WTC11 (cell line): ENCODE data around the gene TMCC1.

Experiments used
- ESRRA ChIP-seq: sonication (generic); formaldehyde crosslinking; IDR thresholded peaks from 2 replicates; pipeline ENCODE4 v1.8.1; 2022; ENCODE audit warnings: mild to moderate bottlenecking, missing genetic modification reagents, borderline replicate concordance
- NR3C1 ChIP-seq: sonication (generic); formaldehyde crosslinking; conservative IDR thresholded peaks from 2 replicates; pipeline ENCODE4 v1.8.1; 2023; ENCODE audit warnings: low read depth, mild to moderate bottlenecking, missing genetic modification reagents
- TCF7 ChIP-seq: sonication (generic); formaldehyde crosslinking; IDR thresholded peaks from 2 replicates; pipeline ENCODE4 v1.8.0; 2022; ENCODE audit warnings: mild to moderate bottlenecking, low read depth, missing genetic modification reagents, moderate library complexity
- ZNF317 ChIP-seq: sonication (generic); formaldehyde crosslinking; IDR thresholded peaks from 2 replicates; pipeline ENCODE4 v1.8.1; 2023; ENCODE audit warnings: low read depth, mild to moderate bottlenecking, moderate library complexity, missing genetic modification reagents, borderline replicate concordance
- TF ChIP-seq, protein P1 (sequence below): sonication (generic); formaldehyde crosslinking; IDR thresholded peaks from 2 replicates; pipeline ENCODE4 v1.8.1; 2023; ENCODE audit warnings: mild to moderate bottlenecking, missing genetic modification reagents
- TF ChIP-seq, protein P2 (sequence below): sonication (generic); formaldehyde crosslinking; IDR thresholded peaks from 2 replicates; pipeline ENCODE4 v1.8.1; 2023; ENCODE audit warnings: mild to moderate bottlenecking, missing genetic modification reagents, borderline replicate concordance
- TF ChIP-seq, protein P3 (sequence below): sonication (generic); formaldehyde crosslinking; IDR thresholded peaks from 2 replicates; pipeline ENCODE4 v1.8.1; 2023; ENCODE audit warnings: mild to moderate bottlenecking, missing genetic modification reagents, moderate library complexity
- TF ChIP-seq, protein P4 (sequence below): fragments of 200-600 bp; IDR thresholded peaks from 2 replicates; pipeline ENCODE4 v1.8.0; 2022; ENCODE audit warnings: antibody characterized with exemption
- TF ChIP-seq, protein P5 (sequence below): sonication (generic); formaldehyde crosslinking; IDR thresholded peaks from 2 replicates; pipeline ENCODE4 v1.8.0; 2022; ENCODE audit warnings: mild to moderate bottlenecking, missing genetic modification reagents
- TF ChIP-seq, protein P6 (sequence below): fragments of 250-450 bp; sonication (Bioruptor Pico); IDR thresholded peaks from 2 replicates; pipeline ENCODE4 v2.1.2; 2022; ENCODE audit warnings: mild to moderate bottlenecking, moderate library complexity

DNA sequence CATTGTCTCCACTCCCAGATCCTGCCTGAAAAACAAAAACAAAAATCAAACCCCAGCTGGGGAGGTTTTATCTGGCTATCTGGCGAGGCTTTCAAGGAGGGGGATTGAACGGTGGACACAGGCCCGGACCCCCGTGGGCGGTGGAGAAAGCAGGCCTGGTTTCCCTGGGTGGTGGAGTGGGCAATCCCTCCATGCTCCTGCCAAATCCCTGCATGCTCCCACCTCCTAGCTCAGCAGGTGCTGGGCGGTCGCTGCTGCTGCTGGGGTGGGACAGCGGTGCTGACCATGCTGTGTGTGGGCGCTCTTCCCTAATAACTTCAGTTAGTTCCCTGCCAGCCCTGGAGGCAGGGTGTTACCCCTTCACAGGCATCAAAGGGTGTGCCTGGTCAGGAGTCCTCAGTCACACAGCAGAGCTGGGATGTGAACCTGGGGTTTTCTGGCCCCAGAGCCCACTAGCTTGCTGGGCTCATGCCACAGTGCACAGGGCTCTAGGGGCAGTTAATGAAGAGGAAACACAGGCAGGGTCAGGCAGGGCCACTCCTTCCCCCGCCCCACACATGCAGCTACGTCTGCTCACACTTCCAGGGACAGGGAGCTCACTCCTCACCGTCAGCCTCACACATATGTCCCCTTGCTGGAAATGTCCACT is 271.2 kb downstream of the TMCC1 start:
- TF ChIP-seq, protein P1, sequence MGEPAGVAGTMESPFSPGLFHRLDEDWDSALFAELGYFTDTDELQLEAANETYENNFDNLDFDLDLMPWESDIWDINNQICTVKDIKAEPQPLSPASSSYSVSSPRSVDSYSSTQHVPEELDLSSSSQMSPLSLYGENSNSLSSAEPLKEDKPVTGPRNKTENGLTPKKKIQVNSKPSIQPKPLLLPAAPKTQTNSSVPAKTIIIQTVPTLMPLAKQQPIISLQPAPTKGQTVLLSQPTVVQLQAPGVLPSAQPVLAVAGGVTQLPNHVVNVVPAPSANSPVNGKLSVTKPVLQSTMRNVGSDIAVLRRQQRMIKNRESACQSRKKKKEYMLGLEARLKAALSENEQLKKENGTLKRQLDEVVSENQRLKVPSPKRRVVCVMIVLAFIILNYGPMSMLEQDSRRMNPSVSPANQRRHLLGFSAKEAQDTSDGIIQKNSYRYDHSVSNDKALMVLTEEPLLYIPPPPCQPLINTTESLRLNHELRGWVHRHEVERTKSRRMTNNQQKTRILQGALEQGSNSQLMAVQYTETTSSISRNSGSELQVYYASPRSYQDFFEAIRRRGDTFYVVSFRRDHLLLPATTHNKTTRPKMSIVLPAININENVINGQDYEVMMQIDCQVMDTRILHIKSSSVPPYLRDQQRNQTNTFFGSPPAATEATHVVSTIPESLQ (CRISPR knock-in tag): no peak
- TF ChIP-seq, protein P2, sequence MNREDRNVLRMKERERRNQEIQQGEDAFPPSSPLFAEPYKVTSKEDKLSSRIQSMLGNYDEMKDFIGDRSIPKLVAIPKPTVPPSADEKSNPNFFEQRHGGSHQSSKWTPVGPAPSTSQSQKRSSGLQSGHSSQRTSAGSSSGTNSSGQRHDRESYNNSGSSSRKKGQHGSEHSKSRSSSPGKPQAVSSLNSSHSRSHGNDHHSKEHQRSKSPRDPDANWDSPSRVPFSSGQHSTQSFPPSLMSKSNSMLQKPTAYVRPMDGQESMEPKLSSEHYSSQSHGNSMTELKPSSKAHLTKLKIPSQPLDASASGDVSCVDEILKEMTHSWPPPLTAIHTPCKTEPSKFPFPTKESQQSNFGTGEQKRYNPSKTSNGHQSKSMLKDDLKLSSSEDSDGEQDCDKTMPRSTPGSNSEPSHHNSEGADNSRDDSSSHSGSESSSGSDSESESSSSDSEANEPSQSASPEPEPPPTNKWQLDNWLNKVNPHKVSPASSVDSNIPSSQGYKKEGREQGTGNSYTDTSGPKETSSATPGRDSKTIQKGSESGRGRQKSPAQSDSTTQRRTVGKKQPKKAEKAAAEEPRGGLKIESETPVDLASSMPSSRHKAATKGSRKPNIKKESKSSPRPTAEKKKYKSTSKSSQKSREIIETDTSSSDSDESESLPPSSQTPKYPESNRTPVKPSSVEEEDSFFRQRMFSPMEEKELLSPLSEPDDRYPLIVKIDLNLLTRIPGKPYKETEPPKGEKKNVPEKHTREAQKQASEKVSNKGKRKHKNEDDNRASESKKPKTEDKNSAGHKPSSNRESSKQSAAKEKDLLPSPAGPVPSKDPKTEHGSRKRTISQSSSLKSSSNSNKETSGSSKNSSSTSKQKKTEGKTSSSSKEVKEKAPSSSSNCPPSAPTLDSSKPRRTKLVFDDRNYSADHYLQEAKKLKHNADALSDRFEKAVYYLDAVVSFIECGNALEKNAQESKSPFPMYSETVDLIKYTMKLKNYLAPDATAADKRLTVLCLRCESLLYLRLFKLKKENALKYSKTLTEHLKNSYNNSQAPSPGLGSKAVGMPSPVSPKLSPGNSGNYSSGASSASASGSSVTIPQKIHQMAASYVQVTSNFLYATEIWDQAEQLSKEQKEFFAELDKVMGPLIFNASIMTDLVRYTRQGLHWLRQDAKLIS (CRISPR knock-in tag): no peak
- TF ChIP-seq, protein P3, sequence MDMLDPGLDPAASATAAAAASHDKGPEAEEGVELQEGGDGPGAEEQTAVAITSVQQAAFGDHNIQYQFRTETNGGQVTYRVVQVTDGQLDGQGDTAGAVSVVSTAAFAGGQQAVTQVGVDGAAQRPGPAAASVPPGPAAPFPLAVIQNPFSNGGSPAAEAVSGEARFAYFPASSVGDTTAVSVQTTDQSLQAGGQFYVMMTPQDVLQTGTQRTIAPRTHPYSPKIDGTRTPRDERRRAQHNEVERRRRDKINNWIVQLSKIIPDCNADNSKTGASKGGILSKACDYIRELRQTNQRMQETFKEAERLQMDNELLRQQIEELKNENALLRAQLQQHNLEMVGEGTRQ (CRISPR knock-in tag): no peak
- TF ChIP-seq, protein P4, sequence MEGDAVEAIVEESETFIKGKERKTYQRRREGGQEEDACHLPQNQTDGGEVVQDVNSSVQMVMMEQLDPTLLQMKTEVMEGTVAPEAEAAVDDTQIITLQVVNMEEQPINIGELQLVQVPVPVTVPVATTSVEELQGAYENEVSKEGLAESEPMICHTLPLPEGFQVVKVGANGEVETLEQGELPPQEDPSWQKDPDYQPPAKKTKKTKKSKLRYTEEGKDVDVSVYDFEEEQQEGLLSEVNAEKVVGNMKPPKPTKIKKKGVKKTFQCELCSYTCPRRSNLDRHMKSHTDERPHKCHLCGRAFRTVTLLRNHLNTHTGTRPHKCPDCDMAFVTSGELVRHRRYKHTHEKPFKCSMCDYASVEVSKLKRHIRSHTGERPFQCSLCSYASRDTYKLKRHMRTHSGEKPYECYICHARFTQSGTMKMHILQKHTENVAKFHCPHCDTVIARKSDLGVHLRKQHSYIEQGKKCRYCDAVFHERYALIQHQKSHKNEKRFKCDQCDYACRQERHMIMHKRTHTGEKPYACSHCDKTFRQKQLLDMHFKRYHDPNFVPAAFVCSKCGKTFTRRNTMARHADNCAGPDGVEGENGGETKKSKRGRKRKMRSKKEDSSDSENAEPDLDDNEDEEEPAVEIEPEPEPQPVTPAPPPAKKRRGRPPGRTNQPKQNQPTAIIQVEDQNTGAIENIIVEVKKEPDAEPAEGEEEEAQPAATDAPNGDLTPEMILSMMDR: no peak
- TF ChIP-seq TCF7 (no peak), ZNF317 (CRISPR knock-in tag) (no peak), NR3C1 (CRISPR knock-in tag) (no peak), ESRRA (no peak)
- TF ChIP-seq, protein P5, sequence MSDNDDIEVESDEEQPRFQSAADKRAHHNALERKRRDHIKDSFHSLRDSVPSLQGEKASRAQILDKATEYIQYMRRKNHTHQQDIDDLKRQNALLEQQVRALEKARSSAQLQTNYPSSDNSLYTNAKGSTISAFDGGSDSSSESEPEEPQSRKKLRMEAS: no peak
- TF ChIP-seq, protein P6, sequence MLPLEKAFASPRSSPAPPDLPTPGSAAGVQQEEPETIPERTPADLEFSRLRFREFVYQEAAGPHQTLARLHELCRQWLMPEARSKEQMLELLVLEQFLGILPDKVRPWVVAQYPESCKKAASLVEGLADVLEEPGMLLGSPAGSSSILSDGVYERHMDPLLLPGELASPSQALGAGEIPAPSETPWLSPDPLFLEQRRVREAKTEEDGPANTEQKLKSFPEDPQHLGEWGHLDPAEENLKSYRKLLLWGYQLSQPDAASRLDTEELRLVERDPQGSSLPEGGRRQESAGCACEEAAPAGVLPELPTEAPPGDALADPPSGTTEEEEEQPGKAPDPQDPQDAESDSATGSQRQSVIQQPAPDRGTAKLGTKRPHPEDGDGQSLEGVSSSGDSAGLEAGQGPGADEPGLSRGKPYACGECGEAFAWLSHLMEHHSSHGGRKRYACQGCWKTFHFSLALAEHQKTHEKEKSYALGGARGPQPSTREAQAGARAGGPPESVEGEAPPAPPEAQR (CRISPR knock-in tag): no peak
